Umbilical cord (tissue), 2 donors: ENCODE measurements around the gene FBXL14. TPM values are rescaled to one million over a fixed set of nuclear protein-coding genes. Genes with fewer than 3 reads are reported as not detected.

Source experiments
- DNase-seq: peaks from one replicate; pipeline ENCODE4 v3.0.0-alpha.2; 2015; ENCODE audit warnings: low spot score
- total RNA-seq: library from RNA; depleted of rRNA; stranded (reverse); fragments of >200 nt; gene quantifications from one replicate; pipeline ENCODE4 v1.2.3, GENCODE V29; 2014; ENCODE audit warnings: low replicate concordance; ENCODE audit not compliant: insufficient read depth

The FBXL14 gene
- 9.6 TPM for total RNA-seq

GRCh38 chr12:1594261-1595025 lies at the start of gene FBXL14:
Gene FBXL14, minus strand, starts transcription at chr12:1594581. Its CDS starts 515 bp downstream, at chr12:1594066.
- DNase-seq = peak; percentile 91

- DNase-seq = peak; percentile 69
Observed at GRCh38 chr12:1643905-1644533, 49.6 kb upstream of the FBXL14 start.

- peak; percentile 55 for DNase-seq
Observed at GRCh38 chr12:1643043-1643442, 48.7 kb upstream of the FBXL14 start.

- no peak for DNase-seq
Observed at GRCh38 chr12:1642513-1642912, 48.1 kb upstream of the FBXL14 start.

- DNase-seq = no peak
Observed at GRCh38 chr12:1640328-1641234, 46.2 kb upstream of the FBXL14 start.

GRCh38 chr12:1639538-1639937 lies 45.2 kb upstream of the FBXL14 start:
- DNase-seq = no peak

- no peak for DNase-seq
Observed at GRCh38 chr12:1638203-1638602, 43.8 kb upstream of the FBXL14 start.

- no peak for DNase-seq
Observed at GRCh38 chr12:1635301-1636095, 41.1 kb upstream of the FBXL14 start.

GRCh38 chr12:1634590-1635191 lies 40.3 kb upstream of the FBXL14 start:
- DNase-seq = peak; percentile 70

GRCh38 chr12:1634149-1634548 lies 39.8 kb upstream of the FBXL14 start:
- no peak for DNase-seq

- DNase-seq = no peak
Observed at GRCh38 chr12:1633459-1633858, 39.1 kb upstream of the FBXL14 start.

GRCh38 chr12:1632702-1633101 lies 38.3 kb upstream of the FBXL14 start:
- no peak for DNase-seq

GRCh38 chr12:1630827-1631591 lies 36.6 kb upstream of the FBXL14 start:
- DNase-seq = peak; percentile 83

GRCh38 chr12:1630133-1630826 lies 35.9 kb upstream of the FBXL14 start:
- DNase-seq = peak; percentile 59

GRCh38 chr12:1629338-1630132 lies 35.2 kb upstream of the FBXL14 start:
- no peak for DNase-seq

- no peak for DNase-seq
Observed at GRCh38 chr12:1628666-1629337, 34.4 kb upstream of the FBXL14 start, which contains the start of gene WNT5B. Gene WNT5B, plus strand, starts transcription at chr12:1629231. Its CDS starts 2,124 bp downstream, at chr12:1631355.

- no peak for DNase-seq
Observed at GRCh38 chr12:1622406-1622805, 28.0 kb upstream of the FBXL14 start.

GRCh38 chr12:1620092-1620491 lies 25.7 kb upstream of the FBXL14 start:
- DNase-seq = no peak
